GF-D8 (cell line): ENCODE data around the gene PSG4.
"Not testable (repeated sequence)": the region's sequence is repeated elsewhere in the genome, so short reads cannot be mapped to it uniquely, and the experiment has no call there.

Experiments
- DNase-seq: peaks from one replicate; lab custom pipeline; 2025; lab: John Stamatoyannopoulos, UW

The PSG4 gene

DNA sequence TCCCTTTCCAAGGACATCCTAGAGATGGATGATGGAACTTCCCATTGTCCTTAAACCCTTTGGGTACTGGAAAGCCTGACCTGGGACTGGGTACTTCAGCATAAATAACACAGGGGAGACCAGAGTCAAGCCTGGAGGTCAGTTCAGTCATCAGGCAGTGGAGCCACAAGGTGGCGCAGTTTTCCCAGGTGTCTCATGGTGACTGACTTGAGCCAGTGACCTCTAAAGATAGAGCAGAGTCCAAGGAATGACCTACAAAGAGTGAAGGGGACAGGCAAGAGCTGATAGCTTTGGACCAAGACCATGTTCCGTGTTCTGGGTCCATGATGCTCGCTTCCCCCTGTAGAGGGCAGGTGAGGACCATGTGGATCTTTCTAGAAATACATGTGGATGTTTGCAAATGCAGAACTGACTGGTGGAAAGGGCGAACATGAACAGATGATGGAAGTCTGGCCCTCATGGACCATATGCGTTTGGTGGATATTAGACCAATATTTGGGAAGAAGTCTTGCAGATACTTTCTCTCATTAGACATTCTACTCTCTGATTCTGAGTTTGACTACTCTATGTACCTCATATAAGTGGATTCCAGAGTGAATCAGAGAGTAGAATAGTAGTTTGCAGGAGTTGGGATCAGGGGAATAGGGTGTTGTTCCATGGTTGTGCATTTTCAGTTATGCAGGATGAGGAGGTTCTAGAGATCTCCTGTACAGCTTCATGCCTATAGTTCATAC, 6.6 kb downstream of the PSG4 start:
- not testable (repeated sequence) for DNase-seq

DNA sequence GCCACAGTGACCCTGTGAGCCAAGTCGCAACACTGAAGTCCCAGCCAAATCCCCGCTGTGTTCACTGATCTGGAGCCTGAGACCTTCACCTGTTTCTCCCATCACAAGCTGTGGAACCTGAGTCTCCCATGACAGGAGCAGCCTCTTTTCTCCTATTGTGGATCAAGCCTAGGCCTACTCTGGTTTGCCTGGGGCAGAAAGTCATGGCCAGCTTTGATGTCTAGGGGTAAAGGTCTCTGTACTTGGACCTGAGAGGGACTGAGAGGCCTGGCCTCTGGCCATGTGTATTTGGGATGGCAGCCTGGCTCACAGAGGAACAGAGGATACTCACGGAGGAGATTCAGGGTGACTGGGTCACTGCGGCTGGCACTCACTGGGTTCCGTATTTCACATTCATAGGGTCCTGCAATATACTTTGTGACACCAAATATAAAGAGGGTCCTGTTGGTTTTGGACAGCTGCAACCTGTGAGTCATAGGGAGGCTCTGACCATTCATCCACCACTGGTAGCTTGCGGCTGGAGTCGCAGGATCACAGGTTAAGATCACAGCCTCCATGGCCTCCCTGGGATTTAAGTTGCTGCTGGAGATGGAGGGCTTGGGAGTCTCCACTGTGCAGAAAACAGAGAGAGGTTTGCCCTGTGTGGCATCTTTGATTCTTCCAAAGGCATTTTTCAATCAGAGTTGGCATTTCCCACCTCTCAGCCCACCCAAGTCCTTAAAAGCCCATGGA, 7.6 kb downstream of the PSG4 start:
- DNase-seq, result not testable (repeated sequence)

DNA sequence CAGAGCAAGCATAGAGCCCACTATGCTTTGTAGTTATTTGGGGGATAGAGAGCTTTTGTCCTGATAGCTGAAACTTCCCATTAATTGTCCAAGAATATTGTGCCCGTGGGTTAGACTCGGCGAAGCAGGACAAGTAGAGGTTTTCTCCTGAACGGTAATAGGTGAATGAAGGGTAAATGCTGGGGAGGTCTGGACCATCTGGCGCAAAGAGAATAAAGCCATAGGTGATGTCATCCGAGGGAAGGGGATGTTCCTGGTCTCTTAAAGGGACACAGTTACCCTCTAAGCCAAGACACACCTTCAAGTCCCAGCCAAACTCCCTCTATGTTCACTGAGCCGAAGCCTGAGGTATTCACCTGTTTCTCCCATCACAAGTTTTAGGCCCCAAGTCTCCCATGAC, 11.0 kb downstream of the PSG4 start:
- DNase-seq, result not testable (repeated sequence)

DNA sequence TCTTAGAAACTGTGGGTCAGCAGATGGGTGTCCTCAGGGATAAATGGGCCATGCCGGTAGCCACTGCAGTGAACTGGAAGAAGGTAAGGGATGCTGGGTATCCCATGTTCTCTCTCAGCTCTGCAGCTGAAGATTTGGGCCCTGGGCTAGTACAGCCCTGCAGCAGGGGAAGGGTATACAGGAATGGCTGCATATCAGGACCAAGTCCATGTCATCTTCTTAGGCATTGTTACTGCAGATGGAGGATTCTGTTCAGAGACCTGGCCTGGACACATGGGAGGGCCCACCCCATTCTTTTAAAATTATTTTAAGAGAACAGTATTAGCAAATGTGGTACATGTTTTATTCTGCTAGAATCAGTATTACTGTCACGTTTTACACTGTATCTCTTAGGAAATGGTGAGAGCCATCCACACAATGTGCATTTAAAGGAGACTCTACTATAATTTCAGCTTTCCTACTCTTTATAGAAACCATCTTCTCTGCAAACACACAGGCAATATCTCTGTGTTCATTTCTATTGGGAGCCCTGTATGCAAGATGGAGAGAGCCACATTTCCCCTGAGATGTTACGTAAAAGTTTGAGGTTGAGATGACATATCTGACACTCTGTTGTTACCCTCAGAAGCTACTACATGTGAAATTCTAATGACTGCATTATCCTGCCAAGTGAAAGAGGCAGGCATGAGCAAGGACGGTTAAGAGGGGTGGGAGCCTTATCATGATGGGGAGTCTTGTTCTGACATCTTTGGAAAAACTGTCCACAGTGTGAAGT, 12.9 kb downstream of the PSG4 start:
- not testable (repeated sequence) for DNase-seq

DNA sequence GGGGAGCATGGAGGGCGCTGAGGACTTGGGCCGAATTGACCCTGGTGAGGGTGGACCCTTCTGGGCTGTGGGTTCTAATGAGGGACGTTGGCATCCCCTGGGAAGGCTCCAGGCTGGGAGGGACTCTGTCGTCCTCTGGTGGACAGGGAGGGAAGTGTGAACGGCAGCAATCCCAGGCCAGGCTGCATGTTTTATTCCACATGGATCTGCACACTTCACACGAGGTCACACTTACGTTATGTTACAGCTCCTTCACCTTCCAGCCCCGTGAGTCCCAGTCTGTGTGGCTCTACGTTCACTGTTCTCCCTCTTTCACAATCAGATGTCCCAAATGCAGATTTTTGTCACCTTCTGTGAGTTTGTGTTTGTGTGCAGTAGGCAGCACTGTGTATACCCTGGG, 17.3 kb downstream of the PSG4 start:
- DNase-seq, result not testable (repeated sequence)

DNA sequence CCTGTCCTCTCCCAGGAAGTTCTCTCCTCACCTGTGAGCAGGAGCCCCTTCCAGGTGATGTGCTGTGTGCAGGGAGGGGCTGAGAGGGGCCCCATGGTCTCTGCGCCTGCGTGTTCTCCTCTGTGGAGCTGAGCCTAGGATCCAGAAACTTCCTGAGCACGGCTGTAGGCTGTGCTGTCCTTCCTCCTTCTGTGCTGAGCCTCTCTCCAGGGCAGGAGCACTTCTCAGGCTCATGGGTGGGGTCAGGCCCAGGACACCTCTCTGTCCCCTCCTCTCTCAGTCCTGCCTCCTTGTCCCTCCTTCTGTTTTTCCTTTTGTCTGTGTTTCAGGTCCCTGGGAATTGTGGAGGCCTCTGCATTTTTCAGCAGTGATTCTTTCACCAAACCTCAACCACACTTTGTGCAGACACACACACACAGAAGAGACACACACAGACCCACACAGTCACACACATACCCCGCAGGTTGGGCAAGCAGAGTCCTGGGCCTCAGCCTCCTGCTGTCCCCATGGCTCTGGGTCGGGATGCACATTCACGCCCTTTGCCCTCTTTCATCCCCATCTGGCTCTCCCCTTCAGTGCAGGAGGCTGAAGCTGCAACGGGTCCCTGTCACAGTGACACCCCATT, 19.0 kb downstream of the PSG4 start, which contains the start of gene PSG5:
TSS of gene PSG5 (minus strand) at position 226 of the 625 bp plus-strand sequence. CDS start at position 95, 131 bp downstream.
- DNase-seq, result not testable (repeated sequence)

DNA sequence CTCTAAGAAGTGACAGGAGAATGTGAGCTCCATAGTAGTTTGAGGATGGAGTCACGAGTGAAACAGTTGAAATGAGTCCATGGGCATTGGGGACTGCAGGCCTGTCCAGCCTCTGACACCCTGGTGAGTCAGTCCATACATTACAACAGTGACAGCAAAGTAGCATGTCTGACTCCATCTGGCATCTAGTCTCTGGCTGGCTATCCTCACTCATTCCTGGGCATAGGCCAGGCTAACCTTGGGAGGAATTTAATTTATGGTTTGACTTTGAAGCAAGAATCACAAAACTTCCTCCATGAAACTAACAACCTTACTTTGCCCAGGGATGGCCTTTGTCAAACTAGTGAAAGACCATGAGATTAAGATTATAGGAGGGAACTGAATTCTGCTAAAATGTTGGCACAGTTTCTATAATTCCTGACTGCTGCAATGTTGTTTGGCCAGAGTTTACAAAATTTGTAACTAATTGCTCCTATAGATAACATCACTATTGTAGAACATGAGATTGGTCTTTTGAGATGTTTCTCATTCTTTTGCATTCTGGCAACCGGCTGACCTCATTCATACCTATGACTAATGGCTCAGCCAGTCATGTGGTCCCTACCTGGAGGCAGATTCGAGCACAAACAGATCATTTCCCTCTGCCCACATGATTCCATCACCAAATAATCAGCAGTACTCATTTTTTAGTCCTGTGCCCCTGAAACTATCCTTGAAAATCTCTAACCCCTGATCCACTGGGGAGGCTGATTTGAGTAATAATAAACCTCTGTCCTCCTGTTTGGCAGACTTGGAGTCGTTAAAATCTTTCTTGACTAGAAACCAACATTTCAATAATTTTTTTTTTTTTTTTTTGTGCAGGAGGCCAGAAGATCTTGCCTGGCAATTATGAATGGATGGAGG, 23.3 kb downstream of the PSG4 start:
- not testable (repeated sequence) for DNase-seq

DNA sequence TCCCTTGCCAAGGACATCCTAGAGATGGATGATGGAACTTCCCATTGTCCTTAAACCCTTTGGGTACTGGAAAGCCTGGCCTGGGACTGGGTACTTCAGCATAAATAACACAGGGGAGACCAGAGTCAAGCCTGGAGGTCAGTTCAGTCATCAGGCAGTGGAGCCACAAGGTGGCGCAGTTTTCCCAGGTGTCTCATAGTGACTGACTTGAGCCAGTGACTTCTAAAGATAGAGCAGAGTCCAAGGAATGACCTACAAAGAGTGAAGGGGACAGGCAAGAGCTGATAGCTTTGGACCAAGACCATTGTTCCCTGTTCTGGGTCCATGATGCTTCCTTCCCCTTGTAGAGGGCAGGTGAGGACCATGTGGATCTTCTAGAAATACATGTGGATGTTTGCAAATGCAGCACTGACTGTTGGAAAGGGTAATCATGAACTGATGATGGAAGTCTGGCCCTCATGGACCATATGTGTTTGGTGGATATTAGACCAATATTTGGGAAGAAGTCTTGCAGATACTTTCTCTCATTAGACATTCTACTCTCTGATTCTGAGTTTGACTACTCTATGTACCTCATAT, 25.8 kb downstream of the PSG4 start:
- DNase-seq, result not testable (repeated sequence)

DNA sequence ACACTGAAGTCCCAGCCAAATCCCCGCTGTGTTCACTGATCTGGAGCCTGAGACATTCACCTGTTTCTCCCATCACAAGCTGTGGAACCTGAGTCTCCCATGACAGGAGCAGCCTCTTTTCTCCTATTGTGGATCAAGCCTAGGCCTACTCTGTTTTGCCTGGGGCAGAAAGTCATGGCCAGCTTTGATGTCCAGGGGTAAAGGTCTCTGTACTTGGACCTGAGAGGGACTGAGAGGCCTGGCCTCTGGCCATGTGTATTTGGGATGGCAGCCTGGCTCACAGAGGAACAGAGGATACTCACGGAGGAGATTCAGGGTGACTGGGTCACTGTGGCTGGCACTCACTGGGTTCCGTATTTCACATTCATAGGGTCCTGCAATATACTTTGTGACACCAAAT, 26.9 kb downstream of the PSG4 start:
- DNase-seq, result not testable (repeated sequence)

DNA sequence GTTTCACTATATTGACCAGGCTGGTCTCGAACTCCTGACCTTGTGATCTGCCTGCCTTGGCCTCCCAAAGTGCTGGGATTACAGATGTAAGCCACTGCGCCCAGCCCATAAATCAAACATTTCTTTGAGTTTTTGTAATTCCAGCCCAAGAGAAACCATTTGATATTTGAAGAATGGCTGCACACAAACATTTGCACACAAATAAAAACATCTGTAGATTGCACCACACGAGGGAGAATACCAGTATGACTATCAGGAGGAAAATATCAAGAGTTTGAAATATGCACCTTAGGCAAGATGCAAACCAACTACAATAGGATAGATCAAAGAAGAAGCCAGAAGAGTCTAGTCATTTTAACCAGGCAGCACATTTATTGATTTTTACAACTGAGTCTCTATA, 39.5 kb downstream of the PSG4 start:
- DNase-seq, result not testable (repeated sequence)

DNA sequence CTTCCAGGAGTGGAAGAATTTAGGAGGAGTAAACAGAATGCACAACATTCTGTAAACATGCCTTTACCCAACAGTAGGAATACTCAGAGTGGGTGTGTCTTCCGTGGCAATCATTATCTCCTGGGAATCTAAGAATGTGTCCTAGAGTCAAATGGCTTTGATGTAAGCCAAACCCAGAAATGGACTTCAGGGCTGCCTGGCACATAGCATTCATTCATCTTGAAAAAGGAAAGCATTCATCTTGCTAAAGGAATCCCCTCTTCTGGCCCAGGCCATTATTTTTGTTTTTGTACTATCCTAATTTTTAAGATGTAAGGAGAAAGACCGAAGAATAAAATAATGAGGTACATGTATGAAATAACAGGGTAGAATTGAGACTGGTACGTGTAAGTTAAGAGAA, 42.3 kb downstream of the PSG4 start:
- not testable (repeated sequence) for DNase-seq

DNA sequence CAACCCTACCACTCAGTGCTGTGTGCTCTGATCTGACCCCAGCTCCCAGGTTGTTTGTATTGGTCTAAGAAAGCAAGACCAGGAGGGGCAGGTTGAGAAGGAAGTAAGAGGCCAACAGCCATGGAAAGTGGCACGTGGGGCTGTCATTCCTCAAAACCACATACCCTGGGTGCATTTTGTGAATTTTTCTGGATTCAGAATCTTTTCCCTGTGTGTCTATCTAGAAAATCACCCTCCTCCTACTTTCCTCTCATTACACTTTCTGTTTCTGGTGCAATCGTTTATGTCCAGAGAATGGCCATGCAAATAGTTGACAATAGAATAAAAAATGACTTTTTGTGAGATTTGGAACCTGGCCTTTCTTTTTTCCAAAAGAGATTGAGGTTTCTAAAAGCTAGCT, 43.2 kb downstream of the PSG4 start:
- DNase-seq, result not testable (repeated sequence)

DNA sequence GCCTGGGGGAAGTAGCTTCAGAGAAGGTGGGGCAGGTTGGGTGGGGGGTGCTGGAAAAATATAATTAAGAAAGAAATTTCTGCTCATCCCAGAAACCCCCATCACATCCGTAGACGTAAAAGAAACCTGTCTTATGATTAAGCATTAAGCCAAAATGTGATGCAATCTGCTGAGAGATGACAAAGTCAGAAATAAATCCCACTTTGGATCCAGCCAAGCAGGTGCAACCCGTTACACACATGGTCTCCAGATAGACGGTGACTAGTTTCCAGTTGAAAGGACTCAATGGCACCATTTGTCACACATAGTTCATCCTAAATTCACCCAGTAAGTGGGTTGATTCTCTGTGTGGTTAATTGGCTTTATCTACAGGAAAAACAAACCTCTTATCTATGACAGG, 53.2 kb downstream of the PSG4 start:
- no peak for DNase-seq

DNA sequence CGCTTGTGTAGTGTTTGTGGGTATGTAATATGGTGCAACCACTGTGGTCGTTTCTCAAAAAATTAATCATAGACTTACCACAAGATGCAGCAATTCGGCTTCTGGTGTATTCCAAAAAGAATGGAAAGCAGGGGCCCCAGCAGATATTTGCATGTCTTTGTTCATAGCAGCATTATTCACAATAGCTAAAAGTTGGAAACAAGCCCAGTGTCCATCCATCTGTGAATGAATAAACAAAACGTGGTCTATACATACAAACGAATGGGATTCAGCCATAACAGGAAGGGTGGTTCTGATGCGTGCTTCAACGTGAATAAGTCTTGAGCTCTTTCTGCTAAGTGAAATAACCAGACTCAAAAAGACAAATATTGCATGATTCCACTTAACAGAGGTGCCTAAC, 55.6 kb downstream of the PSG4 start:
- DNase-seq, result not testable (repeated sequence)

DNA sequence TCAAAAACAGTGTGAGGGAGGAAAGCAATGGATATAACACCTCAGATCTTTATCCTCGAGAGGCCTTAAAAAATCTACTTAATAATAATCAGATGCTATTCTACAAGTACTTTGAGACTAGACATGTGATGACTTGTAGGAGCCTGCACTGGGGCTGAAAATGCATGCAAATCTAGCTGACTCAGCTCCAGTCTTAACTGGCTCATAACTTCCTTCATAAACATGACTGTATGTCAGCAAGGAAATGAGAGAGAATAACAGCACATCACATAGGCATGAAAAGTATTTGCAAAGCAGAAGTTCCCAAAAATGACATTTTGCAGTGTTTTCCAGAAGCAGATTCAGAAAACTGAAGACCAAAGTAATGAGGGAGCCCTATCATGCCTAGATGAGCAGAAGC, 57.2 kb downstream of the PSG4 start:
- no peak for DNase-seq
